DMS79 (cell line): ENCODE data around the gene C1orf52.

ENCODE experiments used
- DNase-seq: peaks from one replicate; lab custom pipeline; 2025; lab: John Stamatoyannopoulos, UW

Gene C1orf52

GRCh38 chr1:85229574-85230097, 29.8 kb downstream of the C1orf52 start:
- DNase-seq, result peak; percentile 23

- no peak for DNase-seq
These were observed 30.5 kb downstream of the C1orf52 start for GRCh38 chr1:85228972-85229371.

GRCh38 chr1:85225624-85226380, 33.7 kb downstream of the C1orf52 start:
- peak; percentile 39 for DNase-seq

GRCh38 chr1:85224734-85225623, 34.5 kb downstream of the C1orf52 start:
- peak; percentile 97 for DNase-seq

GRCh38 chr1:85224295-85224694, 35.2 kb downstream of the C1orf52 start:
- no peak for DNase-seq

GRCh38 chr1:85223334-85223733, 36.1 kb downstream of the C1orf52 start:
- DNase-seq, result no peak

- no peak for DNase-seq
These were observed 38.7 kb downstream of the C1orf52 start for GRCh38 chr1:85220756-85221201.

- DNase-seq, result no peak
These were observed 39.4 kb downstream of the C1orf52 start for GRCh38 chr1:85219853-85220610.

- DNase-seq, result no peak
These were observed 42.8 kb downstream of the C1orf52 start for GRCh38 chr1:85216697-85217096.

GRCh38 chr1:85214654-85215053, 44.8 kb downstream of the C1orf52 start:
- DNase-seq, result no peak

- no peak for DNase-seq
These were observed 51.0 kb downstream of the C1orf52 start for GRCh38 chr1:85208488-85208887.

- no peak for DNase-seq
These were observed 55.8 kb downstream of the C1orf52 start for GRCh38 chr1:85203573-85204171.

GRCh38 chr1:85202864-85203255, 56.6 kb downstream of the C1orf52 start:
- no peak for DNase-seq

- peak; percentile 42 for DNase-seq
These were observed 57.2 kb downstream of the C1orf52 start for GRCh38 chr1:85202092-85202863.

GRCh38 chr1:85201340-85202091, 57.9 kb downstream of the C1orf52 start:
- peak; percentile 54 for DNase-seq

GRCh38 chr1:85200463-85201339, 58.8 kb downstream of the C1orf52 start, which contains the start of gene SYDE2:
SYDE2 (minus strand) TSS chr1:85201016; CDS start chr1:85200996, 20 bp downstream.
- DNase-seq, result peak; percentile 55
